ENCODE data around the gene MYBPHL. TPM values are rescaled to one million over a fixed set of nuclear protein-coding genes. Genes with fewer than 3 reads are reported as not detected.
A peak's percentile ranks its signal among the peaks of the same experiment; 100 is the strongest.

MYBPHL gene
- total and polyA plus RNA-seq, 2 of the 13 experiments (the other 11 are each of a cell fraction or from before 2014, with no cell fraction given), result 3.7 to 3.8 TPM

DNA sequence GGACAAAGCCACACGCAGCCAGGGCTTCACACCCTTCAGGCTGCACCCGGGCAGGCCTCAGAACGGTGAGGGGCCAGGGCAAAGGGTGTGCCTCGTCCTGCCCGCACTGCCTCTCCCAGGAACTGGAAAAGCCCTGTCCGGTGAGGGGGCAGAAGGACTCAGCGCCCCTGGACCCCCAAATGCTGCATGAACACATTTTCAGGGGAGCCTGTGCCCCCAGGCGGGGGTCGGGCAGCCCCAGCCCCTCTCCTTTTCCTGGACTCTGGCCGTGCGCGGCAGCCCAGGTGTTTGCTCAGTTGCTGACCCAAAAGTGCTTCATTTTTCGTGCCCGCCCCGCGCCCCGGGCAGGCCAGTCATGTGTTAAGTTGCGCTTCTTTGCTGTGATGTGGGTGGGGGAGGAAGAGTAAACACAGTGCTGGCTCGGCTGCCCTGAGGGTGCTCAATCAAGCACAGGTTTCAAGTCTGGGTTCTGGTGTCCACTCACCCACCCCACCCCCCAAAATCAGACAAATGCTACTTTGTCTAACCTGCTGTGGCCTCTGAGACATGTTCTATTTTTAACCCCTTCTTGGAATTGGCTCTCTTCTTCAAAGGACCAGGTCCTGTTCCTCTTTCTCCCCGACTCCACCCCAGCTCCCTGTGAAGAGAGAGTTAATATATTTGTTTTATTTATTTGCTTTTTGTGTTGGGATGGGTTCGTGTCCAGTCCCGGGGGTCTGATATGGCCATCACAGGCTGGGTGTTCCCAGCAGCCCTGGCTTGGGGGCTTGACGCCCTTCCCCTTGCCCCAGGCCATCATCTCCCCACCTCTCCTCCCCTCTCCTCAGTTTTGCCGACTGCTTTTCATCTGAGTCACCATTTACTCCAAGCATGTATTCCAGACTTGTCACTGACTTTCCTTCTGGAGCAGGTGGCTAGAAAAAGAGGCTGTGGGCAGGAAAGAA is 32.0 kb downstream of the MYBPHL start (continued):
- TF ChIP-seq, protein P1, sequence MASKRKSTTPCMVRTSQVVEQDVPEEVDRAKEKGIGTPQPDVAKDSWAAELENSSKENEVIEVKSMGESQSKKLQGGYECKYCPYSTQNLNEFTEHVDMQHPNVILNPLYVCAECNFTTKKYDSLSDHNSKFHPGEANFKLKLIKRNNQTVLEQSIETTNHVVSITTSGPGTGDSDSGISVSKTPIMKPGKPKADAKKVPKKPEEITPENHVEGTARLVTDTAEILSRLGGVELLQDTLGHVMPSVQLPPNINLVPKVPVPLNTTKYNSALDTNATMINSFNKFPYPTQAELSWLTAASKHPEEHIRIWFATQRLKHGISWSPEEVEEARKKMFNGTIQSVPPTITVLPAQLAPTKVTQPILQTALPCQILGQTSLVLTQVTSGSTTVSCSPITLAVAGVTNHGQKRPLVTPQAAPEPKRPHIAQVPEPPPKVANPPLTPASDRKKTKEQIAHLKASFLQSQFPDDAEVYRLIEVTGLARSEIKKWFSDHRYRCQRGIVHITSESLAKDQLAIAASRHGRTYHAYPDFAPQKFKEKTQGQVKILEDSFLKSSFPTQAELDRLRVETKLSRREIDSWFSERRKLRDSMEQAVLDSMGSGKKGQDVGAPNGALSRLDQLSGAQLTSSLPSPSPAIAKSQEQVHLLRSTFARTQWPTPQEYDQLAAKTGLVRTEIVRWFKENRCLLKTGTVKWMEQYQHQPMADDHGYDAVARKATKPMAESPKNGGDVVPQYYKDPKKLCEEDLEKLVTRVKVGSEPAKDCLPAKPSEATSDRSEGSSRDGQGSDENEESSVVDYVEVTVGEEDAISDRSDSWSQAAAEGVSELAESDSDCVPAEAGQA (IDR thresholded peaks at IDR 0.05; ENCODE audit: low read depth), result 0 out of 2 replicates have a peak, but pooled peaks have one; percentile 44
- TF ChIP-seq, protein P1 (CRISPR knock-in tag; IDR thresholded peaks at IDR 0.05; ENCODE audit: borderline replicate concordance), result no peak
- TF ChIP-seq ERF (CRISPR knock-in tag; IDR thresholded peaks at IDR 0.05) (0 out of 2 replicates have a peak, but pooled peaks have one; percentile 55), RFX1 (IDR thresholded peaks at IDR 0.05) (no peak), ZNF737 (CRISPR knock-in tag; IDR thresholded peaks at IDR 0.05; ENCODE audit: borderline replicate concordance) (no peak), ZSCAN21 (CRISPR knock-in tag; IDR thresholded peaks at IDR 0.05; ENCODE audit: borderline replicate concordance) (no peak), ZNF205 (CRISPR knock-in tag; IDR thresholded peaks at IDR 0.05) (peak; percentile 77; the same call in 1 of the 2 replicates), KDM2A (CRISPR knock-in tag; IDR thresholded peaks at IDR 0.05; ENCODE audit: borderline replicate concordance, low read depth) (peak; percentile 70; the same call in 1 of the 2 replicates), ZNF331 (CRISPR knock-in tag; IDR thresholded peaks at IDR 0.05) (no peak; the same call in 1 of the 2 replicates), NFYC (CRISPR knock-in tag; IDR thresholded peaks at IDR 0.05) (peak; percentile 46)
- TF ChIP-seq, protein P2, sequence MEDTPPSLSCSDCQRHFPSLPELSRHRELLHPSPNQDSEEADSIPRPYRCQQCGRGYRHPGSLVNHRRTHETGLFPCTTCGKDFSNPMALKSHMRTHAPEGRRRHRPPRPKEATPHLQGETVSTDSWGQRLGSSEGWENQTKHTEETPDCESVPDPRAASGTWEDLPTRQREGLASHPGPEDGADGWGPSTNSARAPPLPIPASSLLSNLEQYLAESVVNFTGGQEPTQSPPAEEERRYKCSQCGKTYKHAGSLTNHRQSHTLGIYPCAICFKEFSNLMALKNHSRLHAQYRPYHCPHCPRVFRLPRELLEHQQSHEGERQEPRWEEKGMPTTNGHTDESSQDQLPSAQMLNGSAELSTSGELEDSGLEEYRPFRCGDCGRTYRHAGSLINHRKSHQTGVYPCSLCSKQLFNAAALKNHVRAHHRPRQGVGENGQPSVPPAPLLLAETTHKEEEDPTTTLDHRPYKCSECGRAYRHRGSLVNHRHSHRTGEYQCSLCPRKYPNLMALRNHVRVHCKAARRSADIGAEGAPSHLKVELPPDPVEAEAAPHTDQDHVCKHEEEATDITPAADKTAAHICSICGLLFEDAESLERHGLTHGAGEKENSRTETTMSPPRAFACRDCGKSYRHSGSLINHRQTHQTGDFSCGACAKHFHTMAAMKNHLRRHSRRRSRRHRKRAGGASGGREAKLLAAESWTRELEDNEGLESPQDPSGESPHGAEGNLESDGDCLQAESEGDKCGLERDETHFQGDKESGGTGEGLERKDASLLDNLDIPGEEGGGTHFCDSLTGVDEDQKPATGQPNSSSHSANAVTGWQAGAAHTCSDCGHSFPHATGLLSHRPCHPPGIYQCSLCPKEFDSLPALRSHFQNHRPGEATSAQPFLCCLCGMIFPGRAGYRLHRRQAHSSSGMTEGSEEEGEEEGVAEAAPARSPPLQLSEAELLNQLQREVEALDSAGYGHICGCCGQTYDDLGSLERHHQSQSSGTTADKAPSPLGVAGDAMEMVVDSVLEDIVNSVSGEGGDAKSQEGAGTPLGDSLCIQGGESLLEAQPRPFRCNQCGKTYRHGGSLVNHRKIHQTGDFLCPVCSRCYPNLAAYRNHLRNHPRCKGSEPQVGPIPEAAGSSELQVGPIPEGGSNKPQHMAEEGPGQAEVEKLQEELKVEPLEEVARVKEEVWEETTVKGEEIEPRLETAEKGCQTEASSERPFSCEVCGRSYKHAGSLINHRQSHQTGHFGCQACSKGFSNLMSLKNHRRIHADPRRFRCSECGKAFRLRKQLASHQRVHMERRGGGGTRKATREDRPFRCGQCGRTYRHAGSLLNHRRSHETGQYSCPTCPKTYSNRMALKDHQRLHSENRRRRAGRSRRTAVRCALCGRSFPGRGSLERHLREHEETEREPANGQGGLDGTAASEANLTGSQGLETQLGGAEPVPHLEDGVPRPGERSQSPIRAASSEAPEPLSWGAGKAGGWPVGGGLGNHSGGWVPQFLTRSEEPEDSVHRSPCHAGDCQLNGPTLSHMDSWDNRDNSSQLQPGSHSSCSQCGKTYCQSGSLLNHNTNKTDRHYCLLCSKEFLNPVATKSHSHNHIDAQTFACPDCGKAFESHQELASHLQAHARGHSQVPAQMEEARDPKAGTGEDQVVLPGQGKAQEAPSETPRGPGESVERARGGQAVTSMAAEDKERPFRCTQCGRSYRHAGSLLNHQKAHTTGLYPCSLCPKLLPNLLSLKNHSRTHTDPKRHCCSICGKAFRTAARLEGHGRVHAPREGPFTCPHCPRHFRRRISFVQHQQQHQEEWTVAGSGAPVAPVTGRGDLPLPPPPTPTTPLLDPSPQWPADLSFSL (CRISPR knock-in tag; IDR thresholded peaks at IDR 0.05), result 0 out of 2 replicates have a peak, but pooled peaks have one; percentile 36
- TF ChIP-seq, protein P3, sequence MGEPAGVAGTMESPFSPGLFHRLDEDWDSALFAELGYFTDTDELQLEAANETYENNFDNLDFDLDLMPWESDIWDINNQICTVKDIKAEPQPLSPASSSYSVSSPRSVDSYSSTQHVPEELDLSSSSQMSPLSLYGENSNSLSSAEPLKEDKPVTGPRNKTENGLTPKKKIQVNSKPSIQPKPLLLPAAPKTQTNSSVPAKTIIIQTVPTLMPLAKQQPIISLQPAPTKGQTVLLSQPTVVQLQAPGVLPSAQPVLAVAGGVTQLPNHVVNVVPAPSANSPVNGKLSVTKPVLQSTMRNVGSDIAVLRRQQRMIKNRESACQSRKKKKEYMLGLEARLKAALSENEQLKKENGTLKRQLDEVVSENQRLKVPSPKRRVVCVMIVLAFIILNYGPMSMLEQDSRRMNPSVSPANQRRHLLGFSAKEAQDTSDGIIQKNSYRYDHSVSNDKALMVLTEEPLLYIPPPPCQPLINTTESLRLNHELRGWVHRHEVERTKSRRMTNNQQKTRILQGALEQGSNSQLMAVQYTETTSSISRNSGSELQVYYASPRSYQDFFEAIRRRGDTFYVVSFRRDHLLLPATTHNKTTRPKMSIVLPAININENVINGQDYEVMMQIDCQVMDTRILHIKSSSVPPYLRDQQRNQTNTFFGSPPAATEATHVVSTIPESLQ (CRISPR knock-in tag; conservative IDR thresholded peaks at IDR 0.05), result no peak
